ENCODE measurements around the gene NCBP3.
A peak's percentile ranks its signal among the peaks of the same experiment; 100 is the strongest.

NCBP3 gene

DNA sequence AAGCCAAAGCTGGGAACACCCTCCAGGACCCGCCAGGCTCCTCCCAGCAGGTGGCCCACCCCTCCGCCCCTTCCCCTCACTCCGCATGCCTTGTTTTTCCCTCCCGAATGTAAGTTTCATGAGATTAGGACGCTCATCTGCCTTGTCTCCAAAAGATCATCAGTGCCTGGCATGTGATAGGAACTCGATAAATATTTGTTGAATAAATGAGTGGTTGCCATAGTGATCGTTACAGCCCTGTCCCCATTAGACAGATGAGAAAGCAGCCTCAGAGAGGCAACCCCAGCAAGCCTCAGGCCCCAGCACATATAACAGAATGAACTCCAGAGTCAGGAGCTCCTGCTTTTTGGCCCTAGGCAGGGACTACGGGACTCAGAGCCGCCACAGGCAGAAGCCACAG is 41.8 kb upstream of the NCBP3 start:
- Histone ChIP-seq H3K4me2 (ENCODE audit: low read length) (no peak overlapping the region), H4K8ac (ENCODE audit: low read depth, low read length) (no peak overlapping the region), H2AFZ (ENCODE audit: insufficient read depth, low read length, poor library complexity) (no peak overlapping the region), H3K79me1 (ENCODE audit: low read length) (no peaks in the 10 kb centered on the region), H3K23ac (ENCODE audit: low read length) (no peak overlapping the region), H2BK5ac (ENCODE audit: low read depth, low read length, poor library complexity) (no peak overlapping the region), H3K4me3 (ENCODE audit: low read depth, low read length) (no peak overlapping the region), H3K4me1 (ENCODE audit: control insufficient read depth in 1 of 2, insufficient read depth in 2 of 2, low read length in 2 of 2) (peaks cover 0 to 7% of the 10 kb centered on the region in 2 experiments), H2BK12ac (ENCODE audit: low read length) (no peak overlapping the region), H3K36me3 (ENCODE audit: control insufficient read depth in 1 of 2, insufficient read depth in 2 of 2, low read length in 2 of 2) (no peaks in the 10 kb centered on the region), H3K9me3 (ENCODE audit: insufficient read depth, low read depth, low read length) (peaks cover 5% of the 10 kb centered on the region), H4K91ac (ENCODE audit: low read depth, low read length) (no peak overlapping the region), H3K27me3 (ENCODE audit: insufficient read depth, low read length) (peaks cover 16% of the 10 kb centered on the region), H2AK5ac (ENCODE audit: low read length) (no peak overlapping the region), H3K9ac (ENCODE audit: low read length) (no peak overlapping the region), H3K4ac (ENCODE audit: low read depth, low read length) (no peak overlapping the region), H3K79me2 (ENCODE audit: control insufficient read depth, insufficient read depth, low read length, poor library complexity) (no peaks in the 10 kb centered on the region), H3K18ac (ENCODE audit: low read length) (no peak overlapping the region), H2BK120ac (ENCODE audit: insufficient read depth, low read length, poor library complexity) (no peak overlapping the region), H3K14ac (ENCODE audit: low read length) (no peak overlapping the region), H4K12ac (ENCODE audit: low read depth, low read length) (no peak overlapping the region), H3K27ac (ENCODE audit: low read depth, low read length) (no peak overlapping the region)
- no CpG with 5 or more reads among the region's 9 CpGs for WGBS (ENCODE audit: extremely low coverage, insufficient coverage, insufficient read length)
- no peak for DNase-seq

DNA sequence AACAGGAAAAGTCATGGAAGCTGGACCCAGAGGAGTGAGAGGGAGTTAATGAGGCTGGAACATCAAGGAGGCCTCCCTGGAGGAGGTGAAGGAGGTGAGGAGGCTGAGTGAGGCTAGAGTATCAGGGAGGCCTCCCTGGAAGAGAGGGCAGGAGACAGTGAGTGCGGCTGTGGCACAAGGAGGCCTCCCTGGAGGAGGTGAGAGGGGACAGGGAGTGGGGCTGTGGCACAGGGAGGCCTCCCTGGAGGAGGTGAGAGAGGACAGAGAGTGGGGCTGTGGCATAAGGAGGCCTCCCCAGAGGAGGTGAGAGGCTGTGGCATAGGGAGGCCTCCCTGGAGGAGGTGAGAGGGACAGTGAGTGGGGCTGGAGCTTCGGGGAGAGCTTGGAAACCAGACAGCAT is 41.3 kb upstream of the NCBP3 start:
- H3K14ac ChIP-seq (ENCODE audit: low read length), result no peak overlapping the region

DNA sequence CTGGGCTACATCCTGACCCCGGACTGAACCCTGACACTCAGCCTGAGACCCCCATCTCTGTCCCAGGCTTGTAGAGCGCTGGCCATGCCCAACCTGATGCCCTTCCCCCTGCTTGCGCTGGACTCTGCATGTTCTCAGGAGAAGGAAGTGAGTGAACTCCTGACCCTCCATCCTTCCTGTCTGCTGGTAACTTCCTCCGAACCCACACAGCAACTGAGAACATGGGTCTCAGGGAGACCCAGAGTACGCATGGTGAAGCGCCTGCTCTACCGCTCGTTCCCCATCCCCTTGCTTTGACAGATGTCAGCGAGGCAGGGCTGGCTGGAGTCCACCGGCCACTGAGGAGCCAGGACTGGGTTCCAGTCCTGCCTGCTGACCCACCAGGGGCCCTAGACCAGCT is 40.7 kb upstream of the NCBP3 start:
- peaks cover 8% of the 10 kb centered on the region for H3K27me3 ChIP-seq (ENCODE audit: insufficient read depth, low read length)
- H4K8ac ChIP-seq (ENCODE audit: low read depth, low read length), result no peak overlapping the region
- H3K9ac ChIP-seq (ENCODE audit: low read length), result no peak overlapping the region
- H3K4ac ChIP-seq (ENCODE audit: low read depth, low read length), result no peak overlapping the region
- no peak overlapping the region for H2AK5ac ChIP-seq (ENCODE audit: low read length)
- no peak overlapping the region for H3K14ac ChIP-seq (ENCODE audit: low read length)
- H3K36me3 ChIP-seq (ENCODE audit: control insufficient read depth in 1 of 2, insufficient read depth in 2 of 2, low read length in 2 of 2), result no peaks in the 10 kb centered on the region
- no peaks in the 10 kb centered on the region for H3K4me1 ChIP-seq (ENCODE audit: control insufficient read depth in 1 of 2, insufficient read depth in 2 of 2, low read length in 2 of 2)
- H3K18ac ChIP-seq (ENCODE audit: low read length), result no peak overlapping the region
- H3K79me2 ChIP-seq (ENCODE audit: control insufficient read depth, insufficient read depth, low read length, poor library complexity), result no peaks in the 10 kb centered on the region
- H2BK120ac ChIP-seq (ENCODE audit: insufficient read depth, low read length, poor library complexity), result no peak overlapping the region
- peaks cover 5% of the 10 kb centered on the region for H3K9me3 ChIP-seq (ENCODE audit: insufficient read depth, low read depth, low read length)
- no peak overlapping the region for H2AFZ ChIP-seq (ENCODE audit: insufficient read depth, low read length, poor library complexity)
- H4K12ac ChIP-seq (ENCODE audit: low read depth, low read length), result no peak overlapping the region
- H2BK12ac ChIP-seq (ENCODE audit: low read length), result no peak overlapping the region
- H3K4me3 ChIP-seq (ENCODE audit: low read depth, low read length), result no peak overlapping the region
- no peaks in the 10 kb centered on the region for H3K79me1 ChIP-seq (ENCODE audit: low read length)
- no peak for DNase-seq
- H2BK5ac ChIP-seq (ENCODE audit: low read depth, low read length, poor library complexity), result no peak overlapping the region
- no peak overlapping the region for H3K27ac ChIP-seq (ENCODE audit: low read depth, low read length)
- no CpG with 5 or more reads among the region's 10 CpGs for WGBS (ENCODE audit: extremely low coverage, insufficient coverage, insufficient read length)
- no peak overlapping the region for H4K91ac ChIP-seq (ENCODE audit: low read depth, low read length)
- H3K23ac ChIP-seq (ENCODE audit: low read length), result no peak overlapping the region
- no peak overlapping the region for H3K4me2 ChIP-seq (ENCODE audit: low read length)

More for the DNA sequence above, 41.3 kb upstream of the NCBP3 start:
- Histone ChIP-seq H3K9ac (ENCODE audit: low read length) (no peak overlapping the region), H3K4ac (ENCODE audit: low read depth, low read length) (no peak overlapping the region), H3K36me3 (ENCODE audit: control insufficient read depth in 1 of 2, insufficient read depth in 2 of 2, low read length in 2 of 2) (no peaks in the 10 kb centered on the region), H3K79me1 (ENCODE audit: low read length) (no peaks in the 10 kb centered on the region), H3K79me2 (ENCODE audit: control insufficient read depth, insufficient read depth, low read length, poor library complexity) (no peaks in the 10 kb centered on the region), H3K4me1 (ENCODE audit: control insufficient read depth in 1 of 2, insufficient read depth in 2 of 2, low read length in 2 of 2) (peaks cover 0 to 4% of the 10 kb centered on the region in 2 experiments), H2BK120ac (ENCODE audit: insufficient read depth, low read length, poor library complexity) (no peak overlapping the region), H4K12ac (ENCODE audit: low read depth, low read length) (no peak overlapping the region), H3K9me3 (ENCODE audit: insufficient read depth, low read depth, low read length) (peaks cover 5% of the 10 kb centered on the region), H2AK5ac (ENCODE audit: low read length) (no peak overlapping the region), H3K23ac (ENCODE audit: low read length) (no peak overlapping the region), H3K27me3 (ENCODE audit: insufficient read depth, low read length) (peaks cover 14% of the 10 kb centered on the region), H4K91ac (ENCODE audit: low read depth, low read length) (no peak overlapping the region), H2BK12ac (ENCODE audit: low read length) (no peak overlapping the region), H2AFZ (ENCODE audit: insufficient read depth, low read length, poor library complexity) (no peak overlapping the region), H3K18ac (ENCODE audit: low read length) (no peak overlapping the region), H3K4me2 (ENCODE audit: low read length) (no peak overlapping the region), H3K4me3 (ENCODE audit: low read depth, low read length) (no peak overlapping the region), H4K8ac (ENCODE audit: low read depth, low read length) (no peak overlapping the region), H3K27ac (ENCODE audit: low read depth, low read length) (no peak overlapping the region), H2BK5ac (ENCODE audit: low read depth, low read length, poor library complexity) (no peak overlapping the region)
- no CpG with 5 or more reads among the region's 2 CpGs for WGBS (ENCODE audit: extremely low coverage, insufficient coverage, insufficient read length)
- DNase-seq, result no peak

DNA sequence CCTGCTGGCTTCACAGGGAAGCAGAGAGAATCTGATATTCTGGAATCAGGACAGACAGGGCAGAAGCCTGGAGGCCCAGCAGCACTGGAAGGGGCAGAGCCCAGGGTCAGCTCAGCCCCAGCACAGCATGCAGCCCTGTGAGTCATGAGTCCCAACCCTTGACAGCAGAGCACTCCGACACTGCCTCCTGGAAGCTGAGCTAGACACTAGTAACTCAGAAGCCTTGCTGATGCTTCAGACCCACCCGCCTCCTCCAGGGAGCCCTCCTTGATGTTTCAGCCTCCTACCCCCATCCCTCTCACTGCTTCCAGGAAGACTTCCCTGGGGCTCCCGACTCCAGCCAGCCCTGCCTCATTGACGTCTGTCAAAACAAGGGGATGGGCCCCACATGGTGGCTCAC is 39.9 kb upstream of the NCBP3 start:
- no CpG with 5 or more reads among the region's 4 CpGs for WGBS (ENCODE audit: extremely low coverage, insufficient coverage, insufficient read length)
- Histone ChIP-seq H3K4me3 (ENCODE audit: low read depth, low read length) (no peak overlapping the region), H3K36me3 (ENCODE audit: control insufficient read depth in 1 of 2, insufficient read depth in 2 of 2, low read length in 2 of 2) (no peaks in the 10 kb centered on the region), H2BK120ac (ENCODE audit: insufficient read depth, low read length, poor library complexity) (no peak overlapping the region), H3K18ac (ENCODE audit: low read length) (no peak overlapping the region), H3K4me1 (ENCODE audit: control insufficient read depth in 1 of 2, insufficient read depth in 2 of 2, low read length in 2 of 2) (no peaks in the 10 kb centered on the region), H3K4me2 (ENCODE audit: low read length) (no peak overlapping the region), H2BK5ac (ENCODE audit: low read depth, low read length, poor library complexity) (no peak overlapping the region), H3K79me2 (ENCODE audit: control insufficient read depth, insufficient read depth, low read length, poor library complexity) (no peaks in the 10 kb centered on the region), H3K27me3 (ENCODE audit: insufficient read depth, low read length) (no peaks in the 10 kb centered on the region), H3K27ac (ENCODE audit: low read depth, low read length) (no peak overlapping the region), H4K91ac (ENCODE audit: low read depth, low read length) (no peak overlapping the region), H3K23ac (ENCODE audit: low read length) (no peak overlapping the region), H3K4ac (ENCODE audit: low read depth, low read length) (no peak overlapping the region), H4K12ac (ENCODE audit: low read depth, low read length) (no peak overlapping the region), H2AFZ (ENCODE audit: insufficient read depth, low read length, poor library complexity) (no peak overlapping the region), H3K9me3 (ENCODE audit: insufficient read depth, low read depth, low read length) (peaks cover 5% of the 10 kb centered on the region), H4K8ac (ENCODE audit: low read depth, low read length) (no peak overlapping the region), H3K79me1 (ENCODE audit: low read length) (no peaks in the 10 kb centered on the region), H2AK5ac (ENCODE audit: low read length) (no peak overlapping the region), H3K14ac (ENCODE audit: low read length) (no peak overlapping the region), H3K9ac (ENCODE audit: low read length) (no peak overlapping the region), H2BK12ac (ENCODE audit: low read length) (no peak overlapping the region)
- peak; percentile 6 to 27 for DNase-seq
